Liver (tissue), 9 donors: ENCODE data around the gene NEURL3. TPM values are rescaled to one million over a fixed set of nuclear protein-coding genes. Genes with fewer than 3 reads are reported as not detected.

Experiments
- DNase-seq: peaks from one replicate; pipeline ENCODE4 v3.0.0-alpha.2; 2017; ENCODE audit warnings: low spot score
- H3K27ac ChIP-seq, 2 donors: one replicate each; pipeline ENCODE4 v1.7.0; 2013; ENCODE audit warnings: inconsistent platforms in 2 of 2, low read length in 2 of 2, control low read depth in 1 of 2, low read depth in 1 of 2, mild to moderate bottlenecking in 1 of 2
- H3K27me3 ChIP-seq, 4 donors: one replicate each; pipeline versions ENCODE4 v1.6.1 to v1.7.0; 2013; ENCODE audit warnings: low read length in 3 of 4, inconsistent platforms in 1 of 4, mild to moderate bottlenecking in 1 of 4, moderate library complexity in 1 of 4; ENCODE audit not compliant: control insufficient read depth in 4 of 4, insufficient read depth in 4 of 4
- H3K36me3 ChIP-seq, 4 donors: one replicate each; pipeline versions ENCODE4 v1.6.1 to v1.7.0; 2013; ENCODE audit warnings: low read length in 3 of 4, mild to moderate bottlenecking in 3 of 4, low read depth in 1 of 4, moderate library complexity in 1 of 4; ENCODE audit not compliant: control insufficient read depth in 4 of 4, insufficient read depth in 3 of 4
- H3K4me1 ChIP-seq, 4 donors: one replicate each; pipeline versions ENCODE4 v1.6.1 to v1.7.0; 2013; ENCODE audit warnings: low read length in 3 of 4, mild to moderate bottlenecking in 3 of 4, moderate library complexity in 1 of 4; ENCODE audit not compliant: control insufficient read depth in 4 of 4, insufficient read depth in 4 of 4
- H3K4me3 ChIP-seq, 3 donors: one replicate each; pipeline versions ENCODE4 v1.6.1 to v1.7.0; 2013; ENCODE audit warnings: low read length in 3 of 3, control low read depth in 1 of 3, low read depth in 1 of 3, mild to moderate bottlenecking in 1 of 3
- H3K9ac ChIP-seq, 2 donors: one replicate each; pipeline ENCODE4 v1.7.0; 2013; ENCODE audit warnings: low read length in 2 of 2, mild to moderate bottlenecking in 2 of 2, moderate library complexity in 2 of 2, control low read depth in 1 of 2, low read depth in 1 of 2
- H3K9me3 ChIP-seq, 4 donors: one replicate each; pipeline versions ENCODE4 v1.6.1 to v1.7.0; 2013; ENCODE audit warnings: low read length in 3 of 4; ENCODE audit not compliant: control insufficient read depth in 4 of 4
- EGR1 ChIP-seq, 2 donors: IDR thresholded peaks; 2 replicates each; pipeline ENCODE4 v1.6.1; 2016 to 2018; ENCODE audit warnings: antibody characterized with exemption in 2 of 2, low read depth in 2 of 2
- FOXA1 ChIP-seq: IDR thresholded peaks from 2 replicates; pipeline ENCODE4 v1.6.1; 2016; ENCODE audit warnings: antibody characterized with exemption
- FOXA2 ChIP-seq: IDR thresholded peaks from 2 replicates; pipeline ENCODE4 v1.6.1; 2016; ENCODE audit warnings: antibody characterized with exemption
- GABPA ChIP-seq, 2 donors: IDR thresholded peaks in 1 of 2; conservative IDR thresholded peaks in 1 of 2; 2 replicates each; pipeline ENCODE4 v1.6.1; 2016; ENCODE audit warnings: antibody characterized with exemption in 2 of 2, mild to moderate bottlenecking in 1 of 2, moderate library complexity in 1 of 2
- HNF4G ChIP-seq: IDR thresholded peaks from 2 replicates; pipeline ENCODE4 v1.6.1; 2016; ENCODE audit warnings: antibody characterized with exemption
- JUND ChIP-seq, 2 donors: IDR thresholded peaks; 2 replicates each; pipeline ENCODE4 v1.6.1; 2016; ENCODE audit warnings: antibody characterized with exemption in 2 of 2
- RAD21 ChIP-seq, 2 donors: IDR thresholded peaks; 2 replicates each; pipeline ENCODE4 v1.6.1; 2016; ENCODE audit warnings: antibody characterized with exemption in 2 of 2, mild to moderate bottlenecking in 2 of 2
- RXRA ChIP-seq, 2 donors: IDR thresholded peaks; 2 replicates each; pipeline ENCODE4 v1.6.1; 2017 to 2018; ENCODE audit warnings: antibody characterized with exemption in 2 of 2, mild to moderate bottlenecking in 1 of 2
- SP1 ChIP-seq: IDR thresholded peaks from 2 replicates; pipeline ENCODE4 v1.6.1; 2018; ENCODE audit warnings: antibody characterized with exemption, mild to moderate bottlenecking
- TAF1 ChIP-seq: conservative IDR thresholded peaks from 2 replicates; pipeline ENCODE4 v1.6.1; 2016; ENCODE audit warnings: antibody characterized with exemption, mild to moderate bottlenecking
- WGBS: extraction: QIAGEN DNeasy Blood & Tissue Kit; methylation state at CpG from one replicate; pipeline ENCODE4 v1.1.7; 2013; 5-methylcytosine and 5-hydroxymethylcytosine counted together
- polyA plus RNA-seq, 2 donors: library from polyadenylated mRNA; stranded (reverse) in 1 of 2; unstranded in 1 of 2; fragments of 200-250 nt in 1 of 2; fragments of >200 nt in 1 of 2; fragmentation: Nextera tagmentation in 1 of 2; extraction: Ambion mirVana in 1 of 2; gene quantifications; one replicate each; pipeline versions ENCODE4 v1.2.1 to v1.2.3, GENCODE V29; 2013 to 2015
- total RNA-seq, 2 donors: library from RNA; depleted of rRNA; stranded (reverse); fragments of >200 nt; gene quantifications; one replicate each; pipeline ENCODE4 v1.2.3, GENCODE V29; 2014
- TF ChIP-seq, protein P1 (sequence below): IDR thresholded peaks from 2 replicates; pipeline ENCODE4 v1.6.1; 2016; ENCODE audit warnings: antibody characterized with exemption
- TF ChIP-seq, protein P2 (sequence below): fragments of 150-350 bp; IDR thresholded peaks from 2 replicates; pipeline ENCODE4 v1.5.1; 2017; ENCODE audit warnings: improper control_type of control experiment, low read depth, low read length; ENCODE audit not compliant: missing input control
- TF ChIP-seq, protein P3 (sequence below): IDR thresholded peaks from 2 replicates; pipeline ENCODE4 v1.6.1; 2016; ENCODE audit warnings: antibody characterized with exemption
- TF ChIP-seq, protein P4 (sequence below): IDR thresholded peaks from 2 replicates; pipeline ENCODE4 v1.6.1; 2016; ENCODE audit warnings: antibody characterized with exemption, mild to moderate bottlenecking
- TF ChIP-seq, protein P5 (sequence below): IDR thresholded peaks from 2 replicates; pipeline ENCODE4 v1.6.1; 2016; ENCODE audit warnings: antibody characterized with exemption
- donor health status: healthy.
- donor health status: healthy.
- donor health status: healthy.
- donor health status: healthy.
- donor health status: healthy.

The NEURL3 gene
- total and polyA plus RNA-seq, 4 donors, result 0.61 to 3.4 (median 1.4) TPM

DNA sequence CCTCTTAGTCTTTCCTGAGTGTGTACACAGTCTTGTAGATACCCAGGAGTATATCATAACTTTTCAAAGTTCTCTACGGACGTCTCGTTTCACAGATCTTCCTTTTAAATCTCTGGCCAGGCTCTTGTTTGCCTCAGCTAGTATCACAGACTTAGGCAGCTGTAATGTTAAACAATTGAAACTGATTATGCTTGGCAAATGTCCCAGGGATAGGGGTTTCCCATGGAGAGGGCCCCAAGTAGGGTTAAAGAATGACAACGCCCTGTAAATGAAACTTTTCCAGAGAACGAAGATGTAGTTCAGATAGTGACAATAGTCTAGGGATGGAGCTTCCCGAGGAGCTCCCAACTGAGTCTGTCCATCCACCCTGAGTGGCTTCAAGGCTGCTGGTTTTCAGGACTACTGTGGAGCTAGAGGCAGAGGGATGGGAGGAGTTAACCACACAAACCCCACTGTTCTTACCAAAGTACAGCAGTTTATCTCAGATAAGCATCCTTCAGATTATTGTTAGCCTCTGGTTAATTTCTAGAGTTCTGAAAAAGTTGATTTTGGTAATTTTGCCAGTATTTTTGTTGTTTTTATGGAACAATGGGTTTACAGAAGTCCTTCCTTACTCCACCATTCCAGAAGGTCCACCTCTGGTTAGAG, 9.1 kb downstream of the NEURL3 start:
- no peak overlapping the region for H3K9ac ChIP-seq
- no peaks in the 10 kb centered on the region for H3K27me3 ChIP-seq
- no peak overlapping the region for H3K4me3 ChIP-seq
- peaks cover 0 to 2% (median 0%) of the 10 kb centered on the region in 4 donors for H3K36me3 ChIP-seq
- H3K4me1 ChIP-seq, result no peaks in the 10 kb centered on the region
- TF ChIP-seq, protein P1, sequence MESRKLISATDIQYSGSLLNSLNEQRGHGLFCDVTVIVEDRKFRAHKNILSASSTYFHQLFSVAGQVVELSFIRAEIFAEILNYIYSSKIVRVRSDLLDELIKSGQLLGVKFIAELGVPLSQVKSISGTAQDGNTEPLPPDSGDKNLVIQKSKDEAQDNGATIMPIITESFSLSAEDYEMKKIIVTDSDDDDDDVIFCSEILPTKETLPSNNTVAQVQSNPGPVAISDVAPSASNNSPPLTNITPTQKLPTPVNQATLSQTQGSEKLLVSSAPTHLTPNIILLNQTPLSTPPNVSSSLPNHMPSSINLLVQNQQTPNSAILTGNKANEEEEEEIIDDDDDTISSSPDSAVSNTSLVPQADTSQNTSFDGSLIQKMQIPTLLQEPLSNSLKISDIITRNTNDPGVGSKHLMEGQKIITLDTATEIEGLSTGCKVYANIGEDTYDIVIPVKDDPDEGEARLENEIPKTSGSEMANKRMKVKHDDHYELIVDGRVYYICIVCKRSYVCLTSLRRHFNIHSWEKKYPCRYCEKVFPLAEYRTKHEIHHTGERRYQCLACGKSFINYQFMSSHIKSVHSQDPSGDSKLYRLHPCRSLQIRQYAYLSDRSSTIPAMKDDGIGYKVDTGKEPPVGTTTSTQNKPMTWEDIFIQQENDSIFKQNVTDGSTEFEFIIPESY, result no peak
- TF ChIP-seq RXRA (IDR thresholded peaks at IDR 0.05) (no peak), JUND (IDR thresholded peaks at IDR 0.05) (no peak), FOXA1 (no peak), FOXA2 (no peak), RAD21 (IDR thresholded peaks at IDR 0.05) (no peak)
- TF ChIP-seq, protein P2, sequence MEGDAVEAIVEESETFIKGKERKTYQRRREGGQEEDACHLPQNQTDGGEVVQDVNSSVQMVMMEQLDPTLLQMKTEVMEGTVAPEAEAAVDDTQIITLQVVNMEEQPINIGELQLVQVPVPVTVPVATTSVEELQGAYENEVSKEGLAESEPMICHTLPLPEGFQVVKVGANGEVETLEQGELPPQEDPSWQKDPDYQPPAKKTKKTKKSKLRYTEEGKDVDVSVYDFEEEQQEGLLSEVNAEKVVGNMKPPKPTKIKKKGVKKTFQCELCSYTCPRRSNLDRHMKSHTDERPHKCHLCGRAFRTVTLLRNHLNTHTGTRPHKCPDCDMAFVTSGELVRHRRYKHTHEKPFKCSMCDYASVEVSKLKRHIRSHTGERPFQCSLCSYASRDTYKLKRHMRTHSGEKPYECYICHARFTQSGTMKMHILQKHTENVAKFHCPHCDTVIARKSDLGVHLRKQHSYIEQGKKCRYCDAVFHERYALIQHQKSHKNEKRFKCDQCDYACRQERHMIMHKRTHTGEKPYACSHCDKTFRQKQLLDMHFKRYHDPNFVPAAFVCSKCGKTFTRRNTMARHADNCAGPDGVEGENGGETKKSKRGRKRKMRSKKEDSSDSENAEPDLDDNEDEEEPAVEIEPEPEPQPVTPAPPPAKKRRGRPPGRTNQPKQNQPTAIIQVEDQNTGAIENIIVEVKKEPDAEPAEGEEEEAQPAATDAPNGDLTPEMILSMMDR, result no peak
- no peak for DNase-seq
- H3K27ac ChIP-seq, result no peak overlapping the region
- 81% methylated on average over 6 of the region's 6 CpGs for WGBS
- H3K9me3 ChIP-seq, result no peaks in the 10 kb centered on the region

DNA sequence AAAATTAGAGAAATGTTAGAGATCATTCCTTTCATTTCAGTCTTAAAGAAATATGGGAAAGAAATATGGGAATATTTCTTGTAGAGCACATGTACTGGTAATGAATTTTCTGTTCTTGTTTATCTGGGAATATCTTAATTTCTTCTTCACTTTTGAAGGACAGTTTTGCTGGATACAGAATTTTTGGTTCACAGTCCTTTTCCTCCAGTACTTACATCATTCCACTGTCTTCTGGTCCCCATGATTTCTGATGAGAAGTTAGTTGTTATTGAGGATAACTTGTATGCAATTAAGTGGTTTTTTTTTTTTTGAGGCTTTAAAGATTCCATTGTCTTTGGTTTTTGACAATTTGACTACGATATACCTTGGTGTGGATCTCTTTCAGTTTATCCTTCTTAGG, 11.0 kb downstream of the NEURL3 start:
- no peaks in the 10 kb centered on the region for H3K27me3 ChIP-seq
- 100% methylated on average over 1 of the region's 1 CpG for WGBS

More for the DNA sequence above, 11.0 kb downstream of the NEURL3 start:
- TF ChIP-seq TAF1, result no peak
- no peak for TF ChIP-seq FOXA2
- TF ChIP-seq, protein P3, sequence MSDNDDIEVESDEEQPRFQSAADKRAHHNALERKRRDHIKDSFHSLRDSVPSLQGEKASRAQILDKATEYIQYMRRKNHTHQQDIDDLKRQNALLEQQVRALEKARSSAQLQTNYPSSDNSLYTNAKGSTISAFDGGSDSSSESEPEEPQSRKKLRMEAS, result no peak
- no peak for TF ChIP-seq FOXA1
- TF ChIP-seq, protein P2, result no peak
- TF ChIP-seq, protein P4, sequence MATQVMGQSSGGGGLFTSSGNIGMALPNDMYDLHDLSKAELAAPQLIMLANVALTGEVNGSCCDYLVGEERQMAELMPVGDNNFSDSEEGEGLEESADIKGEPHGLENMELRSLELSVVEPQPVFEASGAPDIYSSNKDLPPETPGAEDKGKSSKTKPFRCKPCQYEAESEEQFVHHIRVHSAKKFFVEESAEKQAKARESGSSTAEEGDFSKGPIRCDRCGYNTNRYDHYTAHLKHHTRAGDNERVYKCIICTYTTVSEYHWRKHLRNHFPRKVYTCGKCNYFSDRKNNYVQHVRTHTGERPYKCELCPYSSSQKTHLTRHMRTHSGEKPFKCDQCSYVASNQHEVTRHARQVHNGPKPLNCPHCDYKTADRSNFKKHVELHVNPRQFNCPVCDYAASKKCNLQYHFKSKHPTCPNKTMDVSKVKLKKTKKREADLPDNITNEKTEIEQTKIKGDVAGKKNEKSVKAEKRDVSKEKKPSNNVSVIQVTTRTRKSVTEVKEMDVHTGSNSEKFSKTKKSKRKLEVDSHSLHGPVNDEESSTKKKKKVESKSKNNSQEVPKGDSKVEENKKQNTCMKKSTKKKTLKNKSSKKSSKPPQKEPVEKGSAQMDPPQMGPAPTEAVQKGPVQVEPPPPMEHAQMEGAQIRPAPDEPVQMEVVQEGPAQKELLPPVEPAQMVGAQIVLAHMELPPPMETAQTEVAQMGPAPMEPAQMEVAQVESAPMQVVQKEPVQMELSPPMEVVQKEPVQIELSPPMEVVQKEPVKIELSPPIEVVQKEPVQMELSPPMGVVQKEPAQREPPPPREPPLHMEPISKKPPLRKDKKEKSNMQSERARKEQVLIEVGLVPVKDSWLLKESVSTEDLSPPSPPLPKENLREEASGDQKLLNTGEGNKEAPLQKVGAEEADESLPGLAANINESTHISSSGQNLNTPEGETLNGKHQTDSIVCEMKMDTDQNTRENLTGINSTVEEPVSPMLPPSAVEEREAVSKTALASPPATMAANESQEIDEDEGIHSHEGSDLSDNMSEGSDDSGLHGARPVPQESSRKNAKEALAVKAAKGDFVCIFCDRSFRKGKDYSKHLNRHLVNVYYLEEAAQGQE, result no peak
- TF ChIP-seq, protein P1, result no peak
- TF ChIP-seq RAD21 (IDR thresholded peaks at IDR 0.05), result no peak
- no peak for TF ChIP-seq GABPA (IDR thresholded peaks at IDR 0.05 in 1 of 2, conservative IDR thresholded peaks at IDR 0.05 in 1 of 2)
- no peak for TF ChIP-seq EGR1 (IDR thresholded peaks at IDR 0.05; ENCODE audit: low read depth in 2 of 2)
- no peak for TF ChIP-seq SP1
- no peak for TF ChIP-seq JUND (IDR thresholded peaks at IDR 0.05)
- TF ChIP-seq HNF4G, result no peak
- TF ChIP-seq, protein P5, sequence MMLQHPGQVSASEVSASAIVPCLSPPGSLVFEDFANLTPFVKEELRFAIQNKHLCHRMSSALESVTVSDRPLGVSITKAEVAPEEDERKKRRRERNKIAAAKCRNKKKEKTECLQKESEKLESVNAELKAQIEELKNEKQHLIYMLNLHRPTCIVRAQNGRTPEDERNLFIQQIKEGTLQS, result no peak
- TF ChIP-seq RXRA (IDR thresholded peaks at IDR 0.05), result no peak
- peaks cover 0 to 2% (median 0%) of the 10 kb centered on the region in 4 donors for H3K36me3 ChIP-seq
- no peaks in the 10 kb centered on the region for H3K4me1 ChIP-seq
- H3K9me3 ChIP-seq, result peaks cover 0 to 4% (median 0%) of the 10 kb centered on the region in 4 donors
- no peak for DNase-seq
- H3K9ac ChIP-seq, result no peak overlapping the region
- H3K27ac ChIP-seq, result no peak overlapping the region
- no peak overlapping the region for H3K4me3 ChIP-seq
